Hepatocyte (in vitro differentiated cells): ENCODE results near the gene ABCG2. TPM values are rescaled to one million over a fixed set of nuclear protein-coding genes. Genes with fewer than 3 reads are reported as not detected.

Experiments used
- DNase-seq: peaks from one replicate; pipeline ENCODE4 v3.0.0-alpha.2; 2016; ENCODE audit warnings: low spot score
- H2AFZ ChIP-seq: fragments of 200-600 bp; sonication (generic); 2 replicates; pipeline ENCODE4 v1.6.0; 2016; ENCODE audit warnings: antibody characterized with exemption, mild to moderate bottlenecking
- H3K27ac ChIP-seq: fragments of 200-600 bp; sonication (generic); 2 replicates; pipeline ENCODE4 v1.5.1; 2016; ENCODE audit warnings: mild to moderate bottlenecking
- H3K27me3 ChIP-seq: fragments of 200-600 bp; sonication (generic); 2 replicates; pipeline ENCODE4 v1.6.1; 2016
- H3K36me3 ChIP-seq: fragments of 200-600 bp; sonication (generic); replicated peaks from 2 replicates; pipeline ENCODE4 v1.5.1; 2016; ENCODE audit warnings: low read depth; ENCODE audit not compliant: insufficient read depth
- H3K4me1 ChIP-seq: fragments of 200-600 bp; sonication (generic); 2 replicates; pipeline ENCODE4 v1.5.1; 2016; ENCODE audit warnings: mild to moderate bottlenecking, moderate library complexity; ENCODE audit not compliant: insufficient read depth
- H3K4me2 ChIP-seq: fragments of 200-600 bp; sonication (generic); 2 replicates; pipeline ENCODE4 v1.6.0; 2016
- H3K4me3 ChIP-seq: fragments of 200-600 bp; sonication (generic); 2 replicates; pipeline ENCODE4 v1.5.1; 2016; ENCODE audit warnings: mild to moderate bottlenecking
- H3K79me2 ChIP-seq: fragments of 200-600 bp; sonication (generic); 2 replicates; pipeline ENCODE4 v1.6.0; 2017; ENCODE audit warnings: mild to moderate bottlenecking
- H3K9me2 ChIP-seq: fragments of 200-600 bp; sonication (generic); replicated peaks from 2 replicates; pipeline ENCODE4 v1.6.0; 2017; ENCODE audit warnings: mild to moderate bottlenecking; ENCODE audit not compliant: insufficient read depth
- H3K9me3 ChIP-seq: fragments of 200-600 bp; sonication (generic); 2 replicates; pipeline ENCODE4 v1.5.1; 2016; ENCODE audit warnings: low read depth, mild to moderate bottlenecking
- H4K20me1 ChIP-seq: fragments of 200-600 bp; sonication (generic); 2 replicates; pipeline ENCODE4 v1.6.0; 2016; ENCODE audit warnings: mild to moderate bottlenecking; ENCODE audit not compliant: insufficient read depth, poor library complexity, severe bottlenecking
- EZH2 ChIP-seq: fragments of 200-600 bp; sonication (generic); IDR thresholded peaks from 2 replicates; pipeline ENCODE4 v1.6.1; 2016; ENCODE audit warnings: antibody characterized with exemption, mild to moderate bottlenecking, borderline replicate concordance
- EZH2phosphoT487 ChIP-seq: fragments of 200-600 bp; sonication (generic); IDR thresholded peaks from one replicate; pipeline ENCODE4 v1.6.1; 2018; ENCODE audit warnings: antibody characterized with exemption, mild to moderate bottlenecking, low read depth, moderate library complexity; ENCODE audit not compliant: unreplicated experiment, severe bottlenecking
- WGBS: methylation state at CpG from one replicate; pipeline ENCODE4 v1.1.6; 2016; ENCODE audit warnings: low lambda C conversion rate; ENCODE audit errors: missing lambda C conversion rate; 5-methylcytosine and 5-hydroxymethylcytosine counted together
- polyA plus RNA-seq: library from polyadenylated mRNA; unstranded; fragments of >200 nt; fragmentation: Nextera tagmentation; extraction: Ambion mirVana; gene quantifications from 2 replicates; pipeline ENCODE4 v1.2.1, GENCODE V29; 2016
- total RNA-seq: library from RNA; depleted of rRNA; stranded (reverse); fragments of >200 nt; gene quantifications from 2 replicates; pipeline ENCODE4 v1.2.3, GENCODE V29; 2014
- TF ChIP-seq, protein P1 (sequence below): fragments of 200-600 bp; sonication (generic); IDR thresholded peaks from 2 replicates; pipeline ENCODE4 v1.5.1; 2016; ENCODE audit warnings: antibody characterized with exemption, mild to moderate bottlenecking; ENCODE audit not compliant: poor library complexity

ABCG2 gene
- total and polyA plus RNA-seq, 2 experiments from 2014 or later: 3.7 to 11.6 TPM

DNA sequence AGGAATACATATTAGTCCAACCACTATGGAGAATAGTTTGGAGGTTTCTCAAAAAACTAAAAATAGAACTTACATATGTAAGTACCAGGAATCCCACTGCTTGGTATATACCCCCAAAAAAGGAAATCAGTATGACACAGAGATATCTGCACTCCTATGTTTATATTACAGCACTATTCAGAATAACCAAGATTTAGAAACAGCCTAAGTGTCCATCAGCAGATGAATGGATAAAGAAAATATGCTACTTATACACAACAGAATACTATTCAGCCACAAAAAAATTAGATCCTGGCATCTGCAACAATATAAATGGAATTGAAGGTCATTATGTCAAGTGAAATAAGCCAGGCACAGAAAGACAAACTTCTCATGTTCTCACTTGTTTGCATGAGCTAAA lies 27.5 kb upstream of the ABCG2 start:
- no peaks in the 10 kb centered on the region for H3K9me3 ChIP-seq

DNA sequence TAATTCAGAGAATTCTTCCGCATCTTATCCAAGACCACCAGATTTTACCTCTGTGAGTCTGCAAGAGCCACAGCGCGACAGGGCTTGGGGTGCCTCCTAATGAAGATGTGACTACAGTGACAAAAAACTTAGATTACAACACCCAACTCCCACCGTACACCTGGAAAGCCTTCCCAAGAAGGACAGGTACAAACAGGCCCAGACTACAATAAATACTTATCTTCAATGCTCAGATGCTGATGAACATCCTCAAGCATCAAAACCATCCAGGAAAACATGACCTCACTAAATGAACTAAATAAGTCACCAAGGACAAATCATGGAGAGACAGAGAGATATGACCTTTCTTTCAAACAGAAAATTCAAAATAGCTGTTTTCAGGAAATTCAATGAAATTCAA lies 20.8 kb upstream of the ABCG2 start:
- TF ChIP-seq EZH2 (no peak), EZH2phosphoT487 (no peak)
- TF ChIP-seq, protein P1, sequence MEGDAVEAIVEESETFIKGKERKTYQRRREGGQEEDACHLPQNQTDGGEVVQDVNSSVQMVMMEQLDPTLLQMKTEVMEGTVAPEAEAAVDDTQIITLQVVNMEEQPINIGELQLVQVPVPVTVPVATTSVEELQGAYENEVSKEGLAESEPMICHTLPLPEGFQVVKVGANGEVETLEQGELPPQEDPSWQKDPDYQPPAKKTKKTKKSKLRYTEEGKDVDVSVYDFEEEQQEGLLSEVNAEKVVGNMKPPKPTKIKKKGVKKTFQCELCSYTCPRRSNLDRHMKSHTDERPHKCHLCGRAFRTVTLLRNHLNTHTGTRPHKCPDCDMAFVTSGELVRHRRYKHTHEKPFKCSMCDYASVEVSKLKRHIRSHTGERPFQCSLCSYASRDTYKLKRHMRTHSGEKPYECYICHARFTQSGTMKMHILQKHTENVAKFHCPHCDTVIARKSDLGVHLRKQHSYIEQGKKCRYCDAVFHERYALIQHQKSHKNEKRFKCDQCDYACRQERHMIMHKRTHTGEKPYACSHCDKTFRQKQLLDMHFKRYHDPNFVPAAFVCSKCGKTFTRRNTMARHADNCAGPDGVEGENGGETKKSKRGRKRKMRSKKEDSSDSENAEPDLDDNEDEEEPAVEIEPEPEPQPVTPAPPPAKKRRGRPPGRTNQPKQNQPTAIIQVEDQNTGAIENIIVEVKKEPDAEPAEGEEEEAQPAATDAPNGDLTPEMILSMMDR: no peak
- WGBS: 93% methylated on average over 4 of the region's 4 CpGs
- Histone ChIP-seq H3K79me2 (no peaks in the 10 kb centered on the region), H3K27me3 (no peaks in the 10 kb centered on the region), H3K36me3 (no peaks in the 10 kb centered on the region), H4K20me1 (no peaks in the 10 kb centered on the region), H3K9me3 (no peaks in the 10 kb centered on the region), H3K27ac (peak overlapping the region; percentile 47), H3K9me2 (no peaks in the 10 kb centered on the region), H3K4me3 (no peak overlapping the region), H3K4me1 (peaks cover 13% of the 10 kb centered on the region), H3K4me2 (no peak overlapping the region), H2AFZ (no peak overlapping the region)
- DNase-seq: no peak

More for the DNA sequence above, 27.5 kb upstream of the ABCG2 start:
- H2AFZ ChIP-seq: no peak overlapping the region
- H3K4me3 ChIP-seq: no peak overlapping the region
- DNase-seq: no peak
- H4K20me1 ChIP-seq: no peaks in the 10 kb centered on the region
- TF ChIP-seq, protein P1: no peak
- TF ChIP-seq EZH2 (no peak), EZH2phosphoT487 (no peak)
- H3K9me2 ChIP-seq: no peaks in the 10 kb centered on the region
- no peaks in the 10 kb centered on the region for H3K27me3 ChIP-seq
- H3K27ac ChIP-seq: no peak overlapping the region
- H3K79me2 ChIP-seq: no peaks in the 10 kb centered on the region
- H3K4me1 ChIP-seq: peaks cover 11% of the 10 kb centered on the region
- H3K36me3 ChIP-seq: no peaks in the 10 kb centered on the region
- no peak overlapping the region for H3K4me2 ChIP-seq

DNA sequence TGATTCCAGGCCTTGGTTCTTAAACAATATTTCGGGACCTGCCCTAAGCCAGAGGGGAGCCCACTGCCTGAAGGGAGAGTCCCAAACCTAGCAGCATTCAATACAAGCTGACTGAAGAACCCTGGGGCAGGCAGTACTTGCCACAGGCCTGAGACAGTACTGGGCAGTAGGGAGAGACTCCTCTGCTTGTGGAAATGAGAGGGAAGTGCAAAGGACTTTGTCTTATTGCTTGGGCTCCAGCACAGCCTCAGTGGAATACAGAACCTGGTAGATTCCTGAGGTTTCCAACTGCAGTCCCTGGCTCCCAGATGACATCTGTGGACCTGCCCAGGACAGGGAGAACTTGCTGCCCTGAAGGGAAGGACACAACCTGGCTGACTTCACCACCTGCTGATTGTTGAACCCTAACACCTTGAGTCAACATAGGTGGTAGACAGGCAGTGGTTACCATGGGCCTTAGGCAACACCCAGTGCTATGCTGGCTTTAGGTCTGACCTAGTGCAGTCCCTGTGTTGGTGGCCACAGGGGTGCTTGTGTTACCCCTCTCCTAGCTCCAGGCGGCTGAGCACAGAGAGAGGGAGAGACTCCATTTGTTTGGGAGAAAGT lies 20.3 kb upstream of the ABCG2 start:
- Histone ChIP-seq H3K27ac (peak overlapping the region; percentile 47), H3K4me2 (no peak overlapping the region), H3K4me1 (peaks cover 13% of the 10 kb centered on the region), H4K20me1 (no peaks in the 10 kb centered on the region), H3K79me2 (no peaks in the 10 kb centered on the region), H3K9me3 (no peaks in the 10 kb centered on the region), H3K4me3 (no peak overlapping the region), H2AFZ (no peak overlapping the region), H3K9me2 (no peaks in the 10 kb centered on the region), H3K27me3 (no peaks in the 10 kb centered on the region), H3K36me3 (no peaks in the 10 kb centered on the region)
- TF ChIP-seq EZH2phosphoT487: no peak
- TF ChIP-seq EZH2: no peak
- TF ChIP-seq, protein P1: no peak
- no peak for DNase-seq
- 100% methylated on average over 2 of the region's 2 CpGs for WGBS
